Measurements from ENCODE around the gene UGT2B11.
"Not testable (repeated sequence)": the region's sequence is repeated elsewhere in the genome, so short reads cannot be mapped to it uniquely, and the experiment has no call there.

GRCh38 chr4:69169171-69169570, 45.4 kb downstream of the UGT2B11 start:
- not testable (repeated sequence) for TF ChIP-seq POLR2A (IDR thresholded peaks at IDR 0.05; ENCODE audit: extremely low read depth, insufficient read length); CTCF (IDR thresholded peaks at IDR 0.05; ENCODE audit: low read depth, low read length); MAX (IDR thresholded peaks at IDR 0.05; ENCODE audit: low read depth, low read length)

Data from NB4 (cell line).